ENCODE data around the gene SCO2.

DNA sequence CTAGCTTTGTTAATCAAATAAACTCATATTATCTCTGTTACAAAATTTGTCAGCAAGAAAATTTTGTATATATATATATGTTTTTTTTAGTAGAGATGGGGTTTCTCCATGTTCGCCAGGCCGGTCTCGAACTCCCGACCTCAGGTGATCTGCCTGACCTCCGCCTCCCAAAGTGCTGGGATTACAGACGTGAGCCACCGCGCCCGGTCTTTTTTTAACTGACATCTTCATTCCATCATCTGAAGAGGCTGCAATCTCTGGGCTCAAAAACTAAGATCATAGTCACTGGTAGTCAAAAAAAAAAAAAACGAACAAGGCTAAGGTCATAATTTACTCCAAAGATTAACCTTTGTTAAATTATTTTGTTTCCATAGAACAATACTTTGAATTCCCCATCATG lies 15.0 kb upstream of the SCO2 start:
- TF ChIP-seq, protein P1, sequence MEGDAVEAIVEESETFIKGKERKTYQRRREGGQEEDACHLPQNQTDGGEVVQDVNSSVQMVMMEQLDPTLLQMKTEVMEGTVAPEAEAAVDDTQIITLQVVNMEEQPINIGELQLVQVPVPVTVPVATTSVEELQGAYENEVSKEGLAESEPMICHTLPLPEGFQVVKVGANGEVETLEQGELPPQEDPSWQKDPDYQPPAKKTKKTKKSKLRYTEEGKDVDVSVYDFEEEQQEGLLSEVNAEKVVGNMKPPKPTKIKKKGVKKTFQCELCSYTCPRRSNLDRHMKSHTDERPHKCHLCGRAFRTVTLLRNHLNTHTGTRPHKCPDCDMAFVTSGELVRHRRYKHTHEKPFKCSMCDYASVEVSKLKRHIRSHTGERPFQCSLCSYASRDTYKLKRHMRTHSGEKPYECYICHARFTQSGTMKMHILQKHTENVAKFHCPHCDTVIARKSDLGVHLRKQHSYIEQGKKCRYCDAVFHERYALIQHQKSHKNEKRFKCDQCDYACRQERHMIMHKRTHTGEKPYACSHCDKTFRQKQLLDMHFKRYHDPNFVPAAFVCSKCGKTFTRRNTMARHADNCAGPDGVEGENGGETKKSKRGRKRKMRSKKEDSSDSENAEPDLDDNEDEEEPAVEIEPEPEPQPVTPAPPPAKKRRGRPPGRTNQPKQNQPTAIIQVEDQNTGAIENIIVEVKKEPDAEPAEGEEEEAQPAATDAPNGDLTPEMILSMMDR (IDR thresholded peaks at IDR 0.05): no peak
- TF ChIP-seq POLR2A (IDR thresholded peaks at IDR 0.05): no peak
